Neural cell (in vitro differentiated cells): ENCODE results near the gene HECTD1. TPM values are rescaled to one million over a fixed set of nuclear protein-coding genes. Genes with fewer than 3 reads are reported as not detected.

Experiments used
- H2AFZ ChIP-seq: fragments of 200-600, 300-800 bp; sonication (generic), shearing (Covaris generic); 2 replicates; pipeline ENCODE4 v1.6.0; 2014; ENCODE audit warnings: low read depth, mild to moderate bottlenecking, antibody characterized with exemption, low read length, moderate library complexity
- H3F3A ChIP-seq: fragments of 200-600 bp; shearing (Covaris generic); 2 replicates; pipeline ENCODE4 v1.6.1; 2016; ENCODE audit warnings: mild to moderate bottlenecking, moderate library complexity, mixed read lengths, antibody characterized with exemption, low read length; ENCODE audit not compliant: insufficient read depth, poor library complexity, severe bottlenecking
- H3K27ac ChIP-seq: fragments of 200-600, 300-800 bp; sonication (generic), shearing (Covaris generic); 2 replicates; pipeline ENCODE4 v1.5.1; 2014; ENCODE audit warnings: mild to moderate bottlenecking, low read length, moderate library complexity
- H3K27me3 ChIP-seq: fragments of 300-800, 200-600 bp; sonication (generic), shearing (Covaris generic); 2 replicates; pipeline ENCODE4 v1.6.0; 2014; ENCODE audit warnings: mild to moderate bottlenecking, low read depth, low read length, moderate library complexity; ENCODE audit not compliant: insufficient read depth
- H3K36me3 ChIP-seq: fragments of 300-800, 200-600 bp; sonication (generic), shearing (Covaris generic); 2 replicates; pipeline ENCODE4 v1.5.1; 2014; ENCODE audit warnings: mild to moderate bottlenecking, antibody characterized with exemption, low read length, moderate library complexity; ENCODE audit not compliant: insufficient read depth
- H3K4me2 ChIP-seq: fragments of 300-800, 200-600 bp; sonication (generic), shearing (Covaris generic); 2 replicates; pipeline ENCODE4 v1.6.0; 2014; ENCODE audit warnings: mild to moderate bottlenecking, low read length
- H3K4me3 ChIP-seq: fragments of 300-800, 200-600 bp; sonication (generic), shearing (Covaris generic); 2 replicates; pipeline ENCODE4 v1.5.1; 2014; ENCODE audit warnings: mild to moderate bottlenecking, low read length, moderate library complexity
- H3K79me2 ChIP-seq: fragments of 200-600 bp; shearing (Covaris generic); replicated peaks from 2 replicates; pipeline ENCODE4 v1.6.0; 2014; ENCODE audit warnings: mild to moderate bottlenecking, low read length, moderate library complexity; ENCODE audit not compliant: insufficient read depth
- H3K9ac ChIP-seq: fragments of 300-800, 200-600 bp; sonication (generic), shearing (Covaris generic); 2 replicates; pipeline ENCODE4 v1.6.1; 2016; ENCODE audit warnings: mild to moderate bottlenecking, low read length, mixed read lengths
- H3K9me2 ChIP-seq: fragments of 200-600 bp; shearing (Covaris generic); 2 replicates; pipeline ENCODE4 v1.6.1; 2016; ENCODE audit warnings: mild to moderate bottlenecking, low read length, mixed read lengths; ENCODE audit not compliant: insufficient read depth
- H3K9me3 ChIP-seq: fragments of 200-600, 300-800 bp; sonication (generic), shearing (Covaris generic); 2 replicates; pipeline ENCODE4 v1.6.1; 2016; ENCODE audit warnings: mild to moderate bottlenecking, mixed run types, low read length, moderate library complexity, mixed read lengths
- H4K20me1 ChIP-seq: fragments of 200-600 bp; shearing (Covaris generic); 2 replicates; pipeline ENCODE4 v1.6.1; 2016; ENCODE audit warnings: mild to moderate bottlenecking, mixed run types; ENCODE audit not compliant: insufficient read depth
- EP300 ChIP-seq: fragments of 450-650 bp; conservative IDR thresholded peaks from 2 replicates; pipeline ENCODE4 v1.6.1; 2014; ENCODE audit warnings: antibody characterized with exemption, mild to moderate bottlenecking, moderate library complexity; ENCODE audit not compliant: poor library complexity, severe bottlenecking
- EZH2 ChIP-seq: fragments of 200-600, 300-800 bp; shearing (Covaris generic), sonication (generic); IDR thresholded peaks from 2 replicates; pipeline ENCODE4 v1.6.1; 2014; ENCODE audit warnings: antibody characterized with exemption, low read length, borderline replicate concordance, mild to moderate bottlenecking; ENCODE audit not compliant: insufficient read depth, poor library complexity, severe bottlenecking
- MXI1 ChIP-seq: fragments of 450-650 bp; conservative IDR thresholded peaks from 2 replicates; pipeline ENCODE4 v1.6.1; 2014; ENCODE audit warnings: antibody characterized with exemption, mild to moderate bottlenecking; ENCODE audit not compliant: poor library complexity, severe bottlenecking
- POLR2AphosphoS5 ChIP-seq: IDR thresholded peaks from 2 replicates; pipeline ENCODE4 v1.6.1; 2012
- RAD21 ChIP-seq: fragments of 450-650 bp; conservative IDR thresholded peaks from 2 replicates; pipeline ENCODE4 v1.6.1; 2014; ENCODE audit warnings: antibody characterized with exemption, mild to moderate bottlenecking, moderate library complexity
- SMC3 ChIP-seq: fragments of 450-650 bp; conservative IDR thresholded peaks from 2 replicates; pipeline ENCODE4 v1.6.1; 2014; ENCODE audit warnings: antibody characterized with exemption, mild to moderate bottlenecking, moderate library complexity; ENCODE audit not compliant: poor library complexity
- TAF1 ChIP-seq: IDR thresholded peaks from 2 replicates; pipeline ENCODE4 v1.6.1; 2012; ENCODE audit warnings: low read depth
- polyA plus RNA-seq: library from polyadenylated mRNA; depleted of rRNA; stranded (reverse); fragments of >200 nt; gene quantifications from 2 replicates; pipeline ENCODE4 v1.2.3, GENCODE V29; 2014
- TF ChIP-seq, protein P1 (sequence below): IDR thresholded peaks from 2 replicates; pipeline ENCODE4 v1.6.1; 2012; ENCODE audit warnings: borderline replicate concordance
- TF ChIP-seq, protein P2 (sequence below): fragments of 450-650 bp; IDR thresholded peaks from 2 replicates; pipeline ENCODE4 v1.5.1; 2014; ENCODE audit warnings: antibody characterized with exemption, mild to moderate bottlenecking, moderate library complexity; ENCODE audit not compliant: poor library complexity, severe bottlenecking

Gene HECTD1
- polyA plus RNA-seq, 1 donor from 2014 or later, result 144 TPM

DNA sequence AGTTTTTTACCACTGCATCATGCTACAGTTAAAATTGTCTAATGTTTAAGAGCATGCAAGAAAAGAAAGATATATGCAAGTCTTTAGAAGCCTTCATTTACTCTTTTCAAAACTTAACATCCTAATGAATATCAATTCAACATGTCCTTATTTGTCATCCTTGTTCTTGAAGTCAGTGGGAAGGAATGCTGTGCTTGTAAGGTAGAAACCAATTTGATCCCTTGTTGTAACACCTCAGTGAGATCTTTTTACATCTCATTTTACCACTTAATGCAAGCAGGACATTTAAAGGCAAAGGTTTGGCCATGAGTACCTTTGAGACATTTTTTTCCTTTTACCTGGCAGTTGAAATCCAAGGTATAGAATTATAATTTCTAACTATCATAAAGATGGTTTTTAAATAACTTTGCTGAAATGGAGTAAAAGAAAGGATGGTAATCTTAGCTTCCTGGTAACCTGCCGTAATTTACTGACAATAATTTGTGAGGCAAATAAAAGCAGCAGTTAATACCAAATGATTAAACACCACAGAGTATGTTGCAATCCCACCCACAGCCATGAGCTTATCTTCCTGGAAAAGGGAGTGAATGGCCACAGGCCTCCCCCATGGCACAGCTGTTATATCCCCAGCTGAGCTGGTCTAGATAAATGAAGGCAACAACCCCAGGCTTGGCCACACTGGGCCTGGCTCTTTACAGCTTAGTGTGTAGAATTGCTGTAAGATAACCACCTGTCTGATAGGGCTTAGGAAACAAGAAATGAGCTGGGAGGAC, 148.3 kb downstream of the HECTD1 start:
- Histone ChIP-seq H3K27me3 (no peaks in the 10 kb centered on the region), H2AFZ (no peak overlapping the region), H3F3A (no peaks in the 10 kb centered on the region), H3K9me3 (no peaks in the 10 kb centered on the region), H3K79me2 (no peaks in the 10 kb centered on the region), H3K4me3 (no peak overlapping the region), H3K27ac (no peak overlapping the region), H3K4me2 (no peak overlapping the region), H3K9ac (no peak overlapping the region), H3K36me3 (no peaks in the 10 kb centered on the region), H4K20me1 (no peaks in the 10 kb centered on the region), H3K9me2 (no peaks in the 10 kb centered on the region)
- TF ChIP-seq EP300 (no peak), TAF1 (no peak), MXI1 (no peak), SMC3 (no peak), POLR2AphosphoS5 (no peak), EZH2 (no peak)
- TF ChIP-seq, protein P1, sequence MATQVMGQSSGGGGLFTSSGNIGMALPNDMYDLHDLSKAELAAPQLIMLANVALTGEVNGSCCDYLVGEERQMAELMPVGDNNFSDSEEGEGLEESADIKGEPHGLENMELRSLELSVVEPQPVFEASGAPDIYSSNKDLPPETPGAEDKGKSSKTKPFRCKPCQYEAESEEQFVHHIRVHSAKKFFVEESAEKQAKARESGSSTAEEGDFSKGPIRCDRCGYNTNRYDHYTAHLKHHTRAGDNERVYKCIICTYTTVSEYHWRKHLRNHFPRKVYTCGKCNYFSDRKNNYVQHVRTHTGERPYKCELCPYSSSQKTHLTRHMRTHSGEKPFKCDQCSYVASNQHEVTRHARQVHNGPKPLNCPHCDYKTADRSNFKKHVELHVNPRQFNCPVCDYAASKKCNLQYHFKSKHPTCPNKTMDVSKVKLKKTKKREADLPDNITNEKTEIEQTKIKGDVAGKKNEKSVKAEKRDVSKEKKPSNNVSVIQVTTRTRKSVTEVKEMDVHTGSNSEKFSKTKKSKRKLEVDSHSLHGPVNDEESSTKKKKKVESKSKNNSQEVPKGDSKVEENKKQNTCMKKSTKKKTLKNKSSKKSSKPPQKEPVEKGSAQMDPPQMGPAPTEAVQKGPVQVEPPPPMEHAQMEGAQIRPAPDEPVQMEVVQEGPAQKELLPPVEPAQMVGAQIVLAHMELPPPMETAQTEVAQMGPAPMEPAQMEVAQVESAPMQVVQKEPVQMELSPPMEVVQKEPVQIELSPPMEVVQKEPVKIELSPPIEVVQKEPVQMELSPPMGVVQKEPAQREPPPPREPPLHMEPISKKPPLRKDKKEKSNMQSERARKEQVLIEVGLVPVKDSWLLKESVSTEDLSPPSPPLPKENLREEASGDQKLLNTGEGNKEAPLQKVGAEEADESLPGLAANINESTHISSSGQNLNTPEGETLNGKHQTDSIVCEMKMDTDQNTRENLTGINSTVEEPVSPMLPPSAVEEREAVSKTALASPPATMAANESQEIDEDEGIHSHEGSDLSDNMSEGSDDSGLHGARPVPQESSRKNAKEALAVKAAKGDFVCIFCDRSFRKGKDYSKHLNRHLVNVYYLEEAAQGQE, result no peak
- TF ChIP-seq, protein P2, sequence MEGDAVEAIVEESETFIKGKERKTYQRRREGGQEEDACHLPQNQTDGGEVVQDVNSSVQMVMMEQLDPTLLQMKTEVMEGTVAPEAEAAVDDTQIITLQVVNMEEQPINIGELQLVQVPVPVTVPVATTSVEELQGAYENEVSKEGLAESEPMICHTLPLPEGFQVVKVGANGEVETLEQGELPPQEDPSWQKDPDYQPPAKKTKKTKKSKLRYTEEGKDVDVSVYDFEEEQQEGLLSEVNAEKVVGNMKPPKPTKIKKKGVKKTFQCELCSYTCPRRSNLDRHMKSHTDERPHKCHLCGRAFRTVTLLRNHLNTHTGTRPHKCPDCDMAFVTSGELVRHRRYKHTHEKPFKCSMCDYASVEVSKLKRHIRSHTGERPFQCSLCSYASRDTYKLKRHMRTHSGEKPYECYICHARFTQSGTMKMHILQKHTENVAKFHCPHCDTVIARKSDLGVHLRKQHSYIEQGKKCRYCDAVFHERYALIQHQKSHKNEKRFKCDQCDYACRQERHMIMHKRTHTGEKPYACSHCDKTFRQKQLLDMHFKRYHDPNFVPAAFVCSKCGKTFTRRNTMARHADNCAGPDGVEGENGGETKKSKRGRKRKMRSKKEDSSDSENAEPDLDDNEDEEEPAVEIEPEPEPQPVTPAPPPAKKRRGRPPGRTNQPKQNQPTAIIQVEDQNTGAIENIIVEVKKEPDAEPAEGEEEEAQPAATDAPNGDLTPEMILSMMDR, result no peak

DNA sequence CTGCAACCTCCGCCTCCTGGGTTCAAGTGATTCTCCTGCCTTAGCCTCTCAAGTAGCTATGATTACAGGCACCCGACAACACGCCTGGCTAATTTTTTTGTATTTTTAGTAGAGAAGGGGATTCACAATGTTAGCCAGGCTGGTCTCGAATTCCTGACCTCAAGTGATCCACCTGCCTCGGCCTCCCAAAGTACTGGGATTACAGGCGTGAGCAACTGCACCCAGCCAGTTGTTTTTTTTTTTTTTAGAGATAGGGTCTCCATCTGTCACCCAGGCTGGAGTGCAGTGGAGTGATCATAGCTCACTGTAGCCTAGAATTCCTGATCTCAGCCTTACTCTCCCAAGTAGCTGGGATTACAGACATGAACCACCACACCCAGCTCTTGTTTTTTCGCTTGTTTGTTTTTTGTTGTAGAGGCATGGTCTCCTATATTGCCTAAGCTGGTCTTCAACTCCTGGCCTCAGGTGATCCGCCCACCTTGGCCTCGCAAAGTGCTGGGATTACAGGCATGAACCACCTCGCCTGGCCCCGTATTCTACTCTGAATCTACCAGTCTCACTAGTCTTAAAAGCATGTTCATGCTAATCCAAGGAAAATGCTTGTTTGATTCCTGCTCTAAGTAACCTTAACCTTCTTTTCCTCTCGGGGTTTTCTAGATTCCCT, 149.8 kb downstream of the HECTD1 start:
- H3F3A ChIP-seq, result no peaks in the 10 kb centered on the region
- H3K27ac ChIP-seq, result no peak overlapping the region
- no peak overlapping the region for H3K9ac ChIP-seq
- no peaks in the 10 kb centered on the region for H4K20me1 ChIP-seq
- H3K27me3 ChIP-seq, result no peaks in the 10 kb centered on the region
- no peaks in the 10 kb centered on the region for H3K9me2 ChIP-seq
- TF ChIP-seq TAF1, result no peak
- no peak for TF ChIP-seq SMC3
- no peak for TF ChIP-seq RAD21
- TF ChIP-seq MXI1, result no peak
- TF ChIP-seq, protein P1, result no peak
- TF ChIP-seq EP300, result no peak
- no peak for TF ChIP-seq EZH2
- TF ChIP-seq POLR2AphosphoS5, result no peak
- TF ChIP-seq, protein P2, result no peak
- H3K4me3 ChIP-seq, result no peak overlapping the region
- H3K36me3 ChIP-seq, result no peaks in the 10 kb centered on the region
- H2AFZ ChIP-seq, result no peak overlapping the region
- H3K9me3 ChIP-seq, result no peaks in the 10 kb centered on the region
- no peaks in the 10 kb centered on the region for H3K79me2 ChIP-seq
- no peak overlapping the region for H3K4me2 ChIP-seq
